IMR-90 (cell line): ENCODE measurements around the gene RBMS3. TPM values are rescaled to one million over a fixed set of nuclear protein-coding genes. Genes with fewer than 3 reads are reported as not detected.

ENCODE experiments used
- ATAC-seq: fragments of 200-7000 bp; cut with Tn5 transposase; 2 replicates; pipeline ENCODE4 v1.9.1; 2020; ENCODE audit warnings: low read depth, mild to moderate bottlenecking, moderate library complexity
- BruUV-seq: library from RNA; stranded (reverse); fragments of 400-500 nt; replicated peaks from 2 replicates; lab custom pipeline; 2021; lab: Mats Ljungman, UMichigan
- CTCF ChIA-PET: fragments of 300-600 bp; formaldehyde crosslinking; extraction: SDS; loops from one replicate; lab custom pipeline; 2021; ENCODE audit warnings: antibody characterized with exemption; lab: Yijun Ruan, JAX
- POLR2A ChIA-PET: fragments of 300-600 bp; sonication (Branson Sonifier 250); formaldehyde crosslinking; loops from one replicate; lab custom pipeline; 2022; ENCODE audit warnings: antibody characterized with exemption; ENCODE audit not compliant: unreplicated experiment; lab: Charles Lee
- DNase-seq: peaks from one replicate; pipeline ENCODE4 v3.0.0; 2013
- H2AFZ ChIP-seq: replicated peaks from 2 replicates; pipeline ENCODE3; 2013; ENCODE audit warnings: low read length, mild to moderate bottlenecking; ENCODE audit not compliant: poor library complexity
- H2AK5ac ChIP-seq: 2 replicates; pipeline ENCODE4 v1.6.1; 2013; ENCODE audit warnings: low read depth, low read length, inconsistent platforms
- H2AK9ac ChIP-seq: replicated peaks from 2 replicates; pipeline ENCODE3; 2013; ENCODE audit warnings: mild to moderate bottlenecking, low read depth, low read length, moderate library complexity; ENCODE audit not compliant: poor library complexity
- H2BK120ac ChIP-seq: 2 replicates; pipeline ENCODE4 v1.6.1; 2013; ENCODE audit warnings: low read depth, low read length, inconsistent platforms
- H2BK15ac ChIP-seq: 3 replicates; pipeline ENCODE4 v1.6.1; 2013; ENCODE audit warnings: low read depth, low read length, inconsistent platforms
- H2BK20ac ChIP-seq: 2 replicates; pipeline ENCODE4 v1.6.1; 2013; ENCODE audit warnings: low read depth, mild to moderate bottlenecking, inconsistent platforms, low read length, moderate library complexity
- H2BK5ac ChIP-seq: 2 replicates; pipeline ENCODE4 v1.6.1; 2013; ENCODE audit warnings: mild to moderate bottlenecking, low read depth, low read length, inconsistent platforms; ENCODE audit not compliant: poor library complexity, severe bottlenecking
- H3K14ac ChIP-seq: replicated peaks from 2 replicates; pipeline ENCODE4 v1.6.1; 2013; ENCODE audit warnings: low read depth, low read length, inconsistent platforms
- H3K18ac ChIP-seq: 2 replicates; pipeline ENCODE4 v1.6.1; 2013; ENCODE audit warnings: low read depth, low read length, control low read depth
- H3K23ac ChIP-seq: 2 replicates; pipeline ENCODE4 v1.6.1; 2013; ENCODE audit warnings: low read depth, low read length, inconsistent platforms
- H3K27ac ChIP-seq: 2 replicates; pipeline ENCODE4 v1.5.1; 2013; ENCODE audit warnings: mild to moderate bottlenecking, control low read depth, low read length; ENCODE audit not compliant: insufficient read depth
- H3K27me3 ChIP-seq: 2 replicates; pipeline ENCODE4 v1.6.1; 2013; ENCODE audit warnings: low read length; ENCODE audit not compliant: control insufficient read depth, insufficient read depth
- H3K36me3 ChIP-seq: 2 replicates; pipeline ENCODE4 v1.6.1; 2013; ENCODE audit warnings: low read length, mixed read lengths; ENCODE audit not compliant: control insufficient read depth, insufficient read depth
- H3K4ac ChIP-seq: 2 replicates; pipeline ENCODE4 v1.6.1; 2013; ENCODE audit warnings: low read depth, low read length, inconsistent platforms
- H3K4me1 ChIP-seq: 2 replicates; pipeline ENCODE4 v1.6.1; 2013; ENCODE audit warnings: low read length, mixed read lengths; ENCODE audit not compliant: control insufficient read depth, insufficient read depth
- H3K4me2 ChIP-seq: 2 replicates; pipeline ENCODE4 v1.6.1; 2013; ENCODE audit warnings: low read depth, mild to moderate bottlenecking, control low read depth, low read length, moderate library complexity
- H3K4me3 ChIP-seq: 2 replicates; pipeline ENCODE4 v1.5.1; 2013; ENCODE audit warnings: low read depth, mild to moderate bottlenecking, control low read depth, low read length, moderate library complexity; ENCODE audit not compliant: insufficient read depth
- H3K56ac ChIP-seq: 2 replicates; pipeline ENCODE4 v1.6.1; 2013; ENCODE audit warnings: low read length, inconsistent platforms; ENCODE audit not compliant: insufficient read depth; ENCODE audit errors: extremely low read depth
- H3K79me1 ChIP-seq, 2 experiments: 2 replicates each; pipeline ENCODE4 v1.6.1; 2013; ENCODE audit warnings: low read length in 2 of 2, inconsistent platforms in 1 of 2, low read depth in 1 of 2
- H3K9ac ChIP-seq: 2 replicates; pipeline ENCODE4 v1.6.1; 2013; ENCODE audit warnings: low read depth, low read length, control low read depth
- H3K9me1 ChIP-seq: 2 replicates; pipeline ENCODE4 v1.6.1; 2013; ENCODE audit warnings: low read length, inconsistent platforms; ENCODE audit not compliant: insufficient read depth
- H3K9me3 ChIP-seq: 2 replicates; pipeline ENCODE4 v1.6.1; 2013; ENCODE audit warnings: low read length; ENCODE audit not compliant: control insufficient read depth, insufficient read depth
- H4K20me1 ChIP-seq: 2 replicates; pipeline ENCODE4 v1.6.1; 2013; ENCODE audit warnings: low read length, inconsistent platforms; ENCODE audit not compliant: insufficient read depth
- H4K5ac ChIP-seq: 2 replicates; pipeline ENCODE4 v1.6.1; 2013; ENCODE audit warnings: mild to moderate bottlenecking, low read depth, low read length, control low read depth
- H4K8ac ChIP-seq, 2 experiments: 2 replicates each; pipeline ENCODE4 v1.6.1; 2013; ENCODE audit warnings: low read depth in 2 of 2, low read length in 2 of 2, control low read depth in 1 of 2, inconsistent platforms in 1 of 2
- H4K91ac ChIP-seq: 2 replicates; pipeline ENCODE4 v1.6.1; 2013; ENCODE audit warnings: low read depth, low read length, inconsistent platforms; ENCODE audit not compliant: insufficient read depth
- BHLHE40 ChIP-seq: fragments of 150-350 bp; IDR thresholded peaks from 2 replicates; pipeline ENCODE4 v1.6.1; 2016; ENCODE audit warnings: mild to moderate bottlenecking, low read depth, low read length
- CEBPB ChIP-seq: IDR thresholded peaks from 2 replicates; pipeline ENCODE4 v1.6.1; 2012; ENCODE audit warnings: low read depth, low read length, improper control_type of control experiment
- MAFK ChIP-seq: IDR thresholded peaks from 2 replicates; pipeline ENCODE4 v1.6.1; 2012; ENCODE audit warnings: low read depth, low read length, improper control_type of control experiment
- MAZ ChIP-seq: IDR thresholded peaks from 2 replicates; pipeline ENCODE4 v1.6.1; 2012; ENCODE audit warnings: low read depth, mild to moderate bottlenecking, low read length, improper control_type of control experiment, moderate library complexity, borderline replicate concordance
- MXI1 ChIP-seq: IDR thresholded peaks from 2 replicates; pipeline ENCODE4 v1.6.1; 2012; ENCODE audit warnings: low read depth, mild to moderate bottlenecking, low read length, moderate library complexity, borderline replicate concordance
- POLR2A ChIP-seq: IDR thresholded peaks from 2 replicates; pipeline ENCODE4 v1.6.1; 2012; ENCODE audit warnings: mild to moderate bottlenecking, low read depth, low read length
- RAD21 ChIP-seq: IDR thresholded peaks from 2 replicates; pipeline ENCODE4 v1.6.1; 2012; ENCODE audit warnings: low read length, improper control_type of control experiment
- RFX5 ChIP-seq: IDR thresholded peaks from 2 replicates; pipeline ENCODE4 v1.8.0; 2012; ENCODE audit warnings: low read depth, mild to moderate bottlenecking, low read length, moderate library complexity
- USF2 ChIP-seq: fragments of 150-350 bp; IDR thresholded peaks from 2 replicates; pipeline ENCODE4 v1.6.1; 2017; ENCODE audit warnings: mild to moderate bottlenecking, antibody characterized with exemption, low read length, low read depth
- WGBS, 2 experiments: methylation state at CpG; one replicate each; pipeline versions ENCODE4 v1.1.5 to v1.1.7; 2013; ENCODE audit warnings: missing lambda C conversion rate in 2 of 2; ENCODE audit not compliant: insufficient read length in 1 of 2; ENCODE audit errors: extremely low coverage in 2 of 2; 5-methylcytosine and 5-hydroxymethylcytosine counted together
- dilution Hi-C: fragments of 300-500 bp; cut with HindIII; formaldehyde crosslinking; loops from one replicate; pipeline ENCODE4 v1.14.3; 2018; ENCODE audit warnings: low sequenced_read_pairs; ENCODE audit not compliant: unreplicated experiment
- in situ Hi-C: fragments of 300-500 bp; cut with MboI; formaldehyde crosslinking; loops from 3 replicates; pipeline ENCODE4 v1.14.3; 2019; ENCODE audit warnings: low sequenced_read_pairs, inconsistent platforms, mixed read lengths
- intact Hi-C: fragments of 100-400 bp; cut with micrococcal nuclease; formaldehyde crosslinking; loops from 2 replicates; pipeline ENCODE4 v1.10.0; 2022
- polyA plus RNA-seq, 3 experiments: library from polyadenylated mRNA; depleted of rRNA; stranded (reverse); fragments of >200 nt; gene quantifications; 2 replicates each; pipeline ENCODE4 v1.2.3, GENCODE V29; 2012; ENCODE audit warnings: low replicate concordance in 1 of 3
- total RNA-seq: library from RNA; depleted of rRNA; stranded (reverse); fragments of >200 nt; gene quantifications from 2 replicates; pipeline ENCODE4 v1.2.3, GENCODE V29; 2012
- TF ChIP-seq, protein P1 (sequence below): conservative IDR thresholded peaks from 2 replicates; pipeline ENCODE4 v1.5.1; 2012; ENCODE audit warnings: mild to moderate bottlenecking, low read depth, low read length, improper control_type of control experiment
- TF ChIP-seq, protein P2 (sequence below): fragments of 150-350 bp; IDR thresholded peaks from 2 replicates; pipeline ENCODE4 v1.6.1; 2016; ENCODE audit warnings: low read depth, mild to moderate bottlenecking, low read length, moderate library complexity, borderline replicate concordance

The RBMS3 gene
- total and polyA plus RNA-seq, 2 of the 4 experiments (the other 2 are of a cell fraction): 15.2 to 127 TPM

GRCh38 chr3:29331456-29332194 lies 50.8 kb downstream of the RBMS3 start:
- Histone ChIP-seq H3K56ac (no peak overlapping the region), H4K8ac (no peak overlapping the region), H3K9me3 (no peaks in the 10 kb centered on the region), H3K14ac (0 out of 2 replicates have a peak overlapping the region, but pooled peaks have one; percentile 17), H3K4me2 (peak overlapping the region; percentile 33; the same call in 1 of the 2 replicates), H3K9me1 (peaks cover 7% of the 10 kb centered on the region), H3K4ac (peak overlapping the region; percentile 37; the same call in 1 of the 2 replicates), H3K27me3 (no peaks in the 10 kb centered on the region), H4K20me1 (peaks cover 16% of the 10 kb centered on the region), H2AK9ac (no peak overlapping the region), H2BK5ac (peak overlapping the region; percentile 42), H3K36me3 (no peaks in the 10 kb centered on the region), H2BK120ac (no peak overlapping the region), H2AFZ (no peak overlapping the region), H4K5ac (peak overlapping the region; percentile 75), H3K79me1 (peaks cover 12 to 56% of the 10 kb centered on the region in 2 experiments), H3K4me1 (peaks cover 6% of the 10 kb centered on the region), H3K23ac (peak overlapping the region; percentile 69), H2BK15ac (peak overlapping the region; percentile 44; the same call in 1 of the 3 replicates), H3K4me3 (no peak overlapping the region), H3K27ac (no peak overlapping the region), H2AK5ac (0 out of 2 replicates have a peak overlapping the region, but pooled peaks have one; percentile 20), H4K91ac (no peak overlapping the region), H3K9ac (no peak overlapping the region; the same call in 1 of the 2 replicates), H3K18ac (peak overlapping the region; percentile 63; the same call in 1 of the 2 replicates), H2BK20ac (0 out of 2 replicates have a peak overlapping the region, but pooled peaks have one; percentile 43)
- ChIA-PET POLR2A (interaction anchor here (0.5 to 0.6 kb wide), 3 partner anchors 50 to 588 kb away, joined by 3 to 5 read pairs (median 3); no protein-coding TSS in a partner anchor), CTCF (interaction anchor here (0.7 to 1.0 kb wide), 3 partner anchors 10 to 128 kb away, joined by 3 read pairs; no protein-coding TSS in a partner anchor)
- dilution Hi-C loops (no loop called here), intact Hi-C loops (no loop called here), in situ Hi-C loops (no loop called here)
- ATAC-seq: no peak
- TF ChIP-seq RAD21 (no peak), POLR2A (no peak), RFX5 (no peak), CEBPB (no peak), USF2 (no peak), BHLHE40 (no peak), MAZ (no peak), MAFK (no peak), MXI1 (no peak)
- TF ChIP-seq, protein P1, sequence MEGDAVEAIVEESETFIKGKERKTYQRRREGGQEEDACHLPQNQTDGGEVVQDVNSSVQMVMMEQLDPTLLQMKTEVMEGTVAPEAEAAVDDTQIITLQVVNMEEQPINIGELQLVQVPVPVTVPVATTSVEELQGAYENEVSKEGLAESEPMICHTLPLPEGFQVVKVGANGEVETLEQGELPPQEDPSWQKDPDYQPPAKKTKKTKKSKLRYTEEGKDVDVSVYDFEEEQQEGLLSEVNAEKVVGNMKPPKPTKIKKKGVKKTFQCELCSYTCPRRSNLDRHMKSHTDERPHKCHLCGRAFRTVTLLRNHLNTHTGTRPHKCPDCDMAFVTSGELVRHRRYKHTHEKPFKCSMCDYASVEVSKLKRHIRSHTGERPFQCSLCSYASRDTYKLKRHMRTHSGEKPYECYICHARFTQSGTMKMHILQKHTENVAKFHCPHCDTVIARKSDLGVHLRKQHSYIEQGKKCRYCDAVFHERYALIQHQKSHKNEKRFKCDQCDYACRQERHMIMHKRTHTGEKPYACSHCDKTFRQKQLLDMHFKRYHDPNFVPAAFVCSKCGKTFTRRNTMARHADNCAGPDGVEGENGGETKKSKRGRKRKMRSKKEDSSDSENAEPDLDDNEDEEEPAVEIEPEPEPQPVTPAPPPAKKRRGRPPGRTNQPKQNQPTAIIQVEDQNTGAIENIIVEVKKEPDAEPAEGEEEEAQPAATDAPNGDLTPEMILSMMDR: no peak
- TF ChIP-seq, protein P2, sequence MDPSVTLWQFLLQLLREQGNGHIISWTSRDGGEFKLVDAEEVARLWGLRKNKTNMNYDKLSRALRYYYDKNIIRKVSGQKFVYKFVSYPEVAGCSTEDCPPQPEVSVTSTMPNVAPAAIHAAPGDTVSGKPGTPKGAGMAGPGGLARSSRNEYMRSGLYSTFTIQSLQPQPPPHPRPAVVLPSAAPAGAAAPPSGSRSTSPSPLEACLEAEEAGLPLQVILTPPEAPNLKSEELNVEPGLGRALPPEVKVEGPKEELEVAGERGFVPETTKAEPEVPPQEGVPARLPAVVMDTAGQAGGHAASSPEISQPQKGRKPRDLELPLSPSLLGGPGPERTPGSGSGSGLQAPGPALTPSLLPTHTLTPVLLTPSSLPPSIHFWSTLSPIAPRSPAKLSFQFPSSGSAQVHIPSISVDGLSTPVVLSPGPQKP: no peak
- DNase-seq: no peak
- WGBS, 2 experiments: no CpG with 5 or more reads among the region's 5 CpGs
- no TSS peak for BruUV-seq
